ENCODE data around the gene ZNRF4. TPM values are rescaled to one million over a fixed set of nuclear protein-coding genes. Genes with fewer than 3 reads are reported as not detected.
"Not testable (repeated sequence)": the region's sequence is repeated elsewhere in the genome, so short reads cannot be mapped to it uniquely, and the experiment has no call there.

Gene ZNRF4
- total RNA-seq, 2 donors from 2014 or later: not detected

DNA sequence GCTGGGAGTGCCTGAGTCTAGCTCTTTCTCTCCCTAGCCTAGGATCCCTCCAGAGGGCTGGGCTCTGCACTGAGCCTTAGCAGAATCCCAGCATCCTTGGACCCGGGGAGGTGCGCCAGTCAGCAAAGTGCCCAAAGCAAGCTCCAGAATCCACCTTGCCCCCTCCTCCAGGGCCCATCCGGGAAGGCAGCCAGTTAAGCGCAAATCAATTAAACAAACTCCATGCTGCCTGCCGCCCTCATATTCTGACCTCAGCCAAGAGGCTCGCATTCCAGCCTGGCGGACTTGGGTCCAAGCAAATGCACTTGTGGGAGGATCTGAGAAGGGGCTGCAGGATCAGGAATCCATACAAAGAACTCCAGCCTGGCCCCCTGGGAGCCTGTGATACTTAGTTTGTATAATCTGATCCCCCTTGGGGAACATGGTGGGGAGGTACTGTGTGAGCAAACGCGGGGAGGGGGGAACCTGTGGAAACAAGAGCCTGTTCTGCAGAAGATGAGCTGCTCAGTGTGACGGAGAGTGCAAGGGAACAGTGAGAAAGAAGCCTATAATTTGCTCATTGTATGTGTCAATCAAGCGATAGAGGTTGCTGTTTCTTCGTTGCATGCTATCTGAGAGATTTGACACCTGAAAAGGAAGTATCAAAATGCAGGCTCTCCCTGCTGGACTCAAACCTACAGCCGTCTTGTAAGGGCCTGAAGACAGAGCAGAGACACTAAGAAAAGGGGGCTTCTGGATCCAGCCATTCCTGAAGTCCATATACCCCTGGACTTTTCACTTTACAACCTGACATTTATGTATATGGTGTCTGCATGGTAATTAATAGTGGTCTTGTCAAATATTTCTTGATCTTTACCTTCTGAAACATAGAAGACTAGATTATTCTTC lies 29.4 kb downstream of the ZNRF4 start:
- peaks cover 4 to 5% of the 10 kb centered on the region in 2 donors for H3K9me3 Mint-ChIP-seq
- ATAC-seq (no peak), DNase-seq (ENCODE audit: low spot score in 2 of 2) (no peak)
- H3K36me3 Mint-ChIP-seq: peaks cover 0 to 5% of the 10 kb centered on the region in 2 donors
- no peak overlapping the region for H3K27ac Mint-ChIP-seq

GRCh38 chr19:5485286-5485636 lies 30.0 kb downstream of the ZNRF4 start:
- Mint-ChIP-seq H3K27ac (no peak overlapping the region), H3K9me3 (peaks cover 4 to 5% of the 10 kb centered on the region in 2 donors), H3K36me3 (peaks cover 0 to 5% of the 10 kb centered on the region in 2 donors)
- DNase-seq (ENCODE audit: low spot score in 2 of 2) (no peak), ATAC-seq (no peak)

DNA sequence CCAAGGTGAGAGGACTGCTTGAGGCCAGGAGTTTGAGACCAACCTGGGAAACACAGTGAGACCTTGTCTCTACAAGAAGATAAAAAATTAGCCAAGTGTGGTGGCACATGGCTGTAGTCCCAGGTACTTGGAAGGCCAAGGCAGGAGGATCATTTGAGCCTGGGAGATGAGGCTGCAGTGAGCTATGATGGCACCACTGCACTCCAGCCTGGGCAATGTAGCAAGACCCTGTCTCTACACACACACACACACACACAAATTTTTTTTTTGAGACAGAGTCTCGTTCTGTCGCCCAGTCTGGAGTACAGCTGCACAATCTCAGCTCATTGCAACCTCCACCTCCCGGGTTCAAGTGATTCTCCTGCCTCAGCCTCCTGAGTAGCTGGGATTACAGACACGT lies 30.4 kb downstream of the ZNRF4 start:
- not testable (repeated sequence) for H3K27ac Mint-ChIP-seq; H3K36me3 Mint-ChIP-seq; H3K9me3 Mint-ChIP-seq; ATAC-seq; DNase-seq (ENCODE audit: low spot score in 2 of 2)

DNA sequence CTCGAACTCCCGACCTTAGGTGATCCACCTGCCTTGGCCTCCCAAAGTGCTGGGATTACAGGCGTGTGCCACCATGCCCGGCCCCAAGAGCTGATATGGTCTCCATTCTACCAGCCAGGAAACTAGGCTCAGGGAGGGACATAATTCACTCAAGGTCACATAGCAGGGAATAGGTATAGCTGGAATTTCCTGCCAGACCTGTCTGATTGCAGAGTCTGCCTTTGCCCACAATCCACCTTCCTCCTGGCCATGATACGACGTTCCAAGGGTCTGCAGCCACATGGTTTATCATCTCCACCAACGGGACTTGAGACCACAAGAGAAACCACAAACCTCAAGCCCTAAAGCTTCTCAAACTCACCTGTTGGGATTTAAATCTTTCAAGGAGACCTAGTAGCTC lies 32.0 kb downstream of the ZNRF4 start:
- ATAC-seq: no peak

DNA sequence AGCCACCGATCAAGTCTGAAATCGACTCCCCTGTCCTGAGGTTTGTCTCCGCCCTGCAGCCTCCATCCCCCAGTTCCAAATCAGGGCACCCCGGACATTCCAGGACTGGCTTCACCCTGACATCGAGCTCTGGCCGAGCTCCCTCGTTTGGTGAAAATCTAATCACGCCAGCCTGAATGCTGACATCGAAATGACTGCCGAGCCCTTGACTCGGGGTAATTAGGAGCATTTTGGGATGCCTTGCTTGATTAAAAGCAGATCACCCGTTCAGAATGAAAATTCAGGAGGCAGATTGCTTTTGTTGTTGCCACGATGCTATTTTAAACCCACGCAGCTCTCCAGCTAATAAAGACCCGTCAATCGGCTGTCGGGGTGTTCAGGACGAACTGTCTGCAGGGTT lies 34.3 kb downstream of the ZNRF4 start:
- no peak for DNase-seq (ENCODE audit: low spot score in 2 of 2)
- no peaks in the 10 kb centered on the region for H3K9me3 Mint-ChIP-seq
- no peak overlapping the region for H3K27ac Mint-ChIP-seq
- H3K36me3 Mint-ChIP-seq: no peaks in the 10 kb centered on the region
- no peak for ATAC-seq

More for the DNA sequence above, 32.0 kb downstream of the ZNRF4 start:
- Mint-ChIP-seq H3K27ac (no peak overlapping the region), H3K36me3 (peaks cover 0 to 1% of the 10 kb centered on the region in 2 donors), H3K9me3 (peaks cover 2% of the 10 kb centered on the region in 2 donors)
- DNase-seq (ENCODE audit: low spot score in 2 of 2): no peak

GRCh38 chr19:5491565-5491964 lies 36.3 kb downstream of the ZNRF4 start:
- ATAC-seq: no peak
- no peak for DNase-seq (ENCODE audit: low spot score in 2 of 2)
- Mint-ChIP-seq H3K9me3 (no peaks in the 10 kb centered on the region), H3K27ac (no peak overlapping the region), H3K36me3 (no peaks in the 10 kb centered on the region)

DNA sequence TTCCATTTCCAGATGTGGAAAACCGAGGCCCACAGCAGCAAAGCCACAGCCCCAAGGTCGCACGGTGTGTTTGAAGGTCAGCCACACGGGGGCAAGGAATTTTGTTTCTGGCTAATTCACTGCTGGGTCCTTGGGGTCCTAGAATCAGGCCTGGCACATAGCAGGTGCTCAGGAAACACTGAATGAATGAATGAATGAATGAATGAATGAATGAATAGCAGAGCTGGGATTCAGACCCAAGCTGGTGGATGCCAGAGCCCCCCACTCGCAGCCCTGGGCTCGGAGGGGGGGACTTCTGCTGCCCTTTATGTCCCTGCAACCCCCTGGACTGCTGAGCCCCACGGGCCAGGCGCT lies 37.0 kb downstream of the ZNRF4 start:
- DNase-seq (ENCODE audit: low spot score in 2 of 2): no peak
- Mint-ChIP-seq H3K27ac (no peak overlapping the region), H3K36me3 (no peaks in the 10 kb centered on the region), H3K9me3 (no peaks in the 10 kb centered on the region)
- no peak for ATAC-seq

GRCh38 chr19:5492635-5493409 lies 37.6 kb downstream of the ZNRF4 start:
- ATAC-seq (no peak), DNase-seq (ENCODE audit: low spot score in 2 of 2) (no peak)
- Mint-ChIP-seq H3K9me3 (no peaks in the 10 kb centered on the region), H3K36me3 (no peaks in the 10 kb centered on the region), H3K27ac (no peak overlapping the region)

DNA sequence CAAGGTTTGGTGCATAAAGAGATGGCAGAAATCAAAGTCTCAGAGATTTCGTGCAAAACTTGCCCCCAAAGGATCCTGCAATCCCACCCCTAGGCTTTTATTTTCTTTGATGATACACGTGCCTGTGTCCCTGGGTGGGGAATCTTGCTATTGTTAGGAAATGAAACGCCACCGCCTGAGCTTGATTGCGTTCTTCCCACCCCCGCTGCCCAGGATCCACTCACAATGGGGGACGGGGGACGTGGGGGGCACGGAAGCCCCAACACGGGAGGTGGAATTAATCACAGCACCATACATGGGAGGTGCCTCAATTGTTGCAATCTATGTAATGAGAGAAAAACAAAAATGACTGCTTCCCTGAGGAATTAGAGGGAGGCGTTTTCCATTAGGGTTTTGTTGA lies 39.6 kb downstream of the ZNRF4 start:
- DNase-seq (ENCODE audit: low spot score in 2 of 2) (no peak), ATAC-seq (no peak)
- Mint-ChIP-seq H3K27ac (no peak overlapping the region), H3K9me3 (peaks cover 0 to 3% of the 10 kb centered on the region in 2 donors), H3K36me3 (no peaks in the 10 kb centered on the region)

DNA sequence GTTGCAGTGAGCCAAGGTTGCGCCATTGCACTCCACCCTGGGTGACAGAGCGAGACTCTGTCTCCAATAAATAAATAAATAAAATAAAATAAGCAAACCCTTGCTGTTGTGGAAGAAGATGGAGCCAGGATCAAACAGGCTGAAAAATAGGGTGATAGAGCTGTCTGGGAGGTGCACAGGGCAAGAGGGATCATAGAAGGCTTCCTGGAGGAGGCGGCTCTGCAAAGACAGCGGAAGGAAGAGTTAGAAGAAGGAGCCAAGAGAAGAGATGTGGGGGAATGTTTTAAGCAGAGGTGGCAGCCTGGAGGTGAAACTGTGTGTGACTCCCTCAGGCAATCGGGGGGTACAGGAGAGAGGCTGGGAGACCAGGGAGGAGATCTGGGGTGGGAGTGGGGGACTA lies 40.6 kb downstream of the ZNRF4 start:
- DNase-seq (ENCODE audit: low spot score in 2 of 2): no peak

DNA sequence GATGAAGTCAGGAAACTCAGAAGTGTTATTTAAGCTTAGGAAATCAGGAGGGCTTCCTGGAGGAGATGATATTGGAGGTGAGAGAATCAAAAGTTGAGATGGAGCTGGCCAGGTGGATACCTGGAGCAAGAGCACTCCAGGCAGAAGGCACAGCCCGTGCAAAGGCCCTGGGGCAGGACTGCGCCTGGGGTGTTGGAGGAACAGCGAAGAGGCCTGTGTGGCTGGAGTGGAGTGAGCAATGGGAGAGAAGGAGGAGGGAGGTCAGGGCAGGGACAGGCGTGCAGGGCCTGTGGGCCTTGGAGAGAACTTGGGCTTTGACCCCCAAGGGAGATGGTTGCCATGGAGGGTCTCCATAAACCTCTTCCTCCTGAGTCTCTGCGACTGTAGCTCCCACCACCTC lies 42.1 kb downstream of the ZNRF4 start:
- peaks cover 12 to 13% of the 10 kb centered on the region in 2 donors for H3K9me3 Mint-ChIP-seq
- no peak overlapping the region for H3K27ac Mint-ChIP-seq
- no peak for DNase-seq (ENCODE audit: low spot score in 2 of 2)
- no peak for ATAC-seq
- peaks cover 7 to 8% of the 10 kb centered on the region in 2 donors for H3K36me3 Mint-ChIP-seq

More for the DNA sequence above, 40.6 kb downstream of the ZNRF4 start:
- H3K27ac Mint-ChIP-seq: no peak overlapping the region
- no peak for ATAC-seq
- peaks cover 0 to 3% of the 10 kb centered on the region in 2 donors for H3K9me3 Mint-ChIP-seq
- no peaks in the 10 kb centered on the region for H3K36me3 Mint-ChIP-seq

- ATAC-seq (no peak), DNase-seq (ENCODE audit: low spot score in 2 of 2) (no peak)
- H3K36me3 Mint-ChIP-seq: peaks cover 14 to 16% of the 10 kb centered on the region in 2 donors
- no peak overlapping the region for H3K27ac Mint-ChIP-seq
- H3K9me3 Mint-ChIP-seq: peaks cover 18 to 23% of the 10 kb centered on the region in 2 donors
These were observed 43.8 kb downstream of the ZNRF4 start for GRCh38 chr19:5498830-5499550.

GRCh38 chr19:5501907-5502306 lies 46.7 kb downstream of the ZNRF4 start:
- Mint-ChIP-seq H3K27ac (no peak overlapping the region), H3K36me3 (peaks cover 26% of the 10 kb centered on the region in 2 donors), H3K9me3 (peaks cover 27 to 33% of the 10 kb centered on the region in 2 donors)
- no peak for ATAC-seq
- no peak for DNase-seq (ENCODE audit: low spot score in 2 of 2)

DNA sequence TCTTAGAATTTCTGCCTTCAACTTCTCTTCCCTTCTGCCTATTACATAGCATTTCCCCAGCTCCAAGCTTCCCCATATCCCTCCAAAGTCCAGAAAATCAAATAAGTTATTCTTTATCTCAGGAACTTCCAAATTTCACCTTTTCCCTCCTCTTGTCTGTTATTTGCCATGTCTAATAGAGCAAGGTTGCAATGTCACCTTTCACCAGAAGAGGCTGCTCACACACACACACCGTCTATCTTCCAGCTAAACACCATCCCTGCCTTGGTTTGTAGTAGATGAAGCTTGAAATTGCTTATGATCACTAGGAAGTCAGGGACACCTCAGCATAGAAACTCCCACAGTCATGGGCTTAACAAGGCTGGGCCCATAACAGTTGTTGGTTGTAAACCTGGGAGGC lies 48.4 kb downstream of the ZNRF4 start:
- peaks cover 26% of the 10 kb centered on the region in 2 donors for H3K36me3 Mint-ChIP-seq
- peaks cover 27 to 33% of the 10 kb centered on the region in 2 donors for H3K9me3 Mint-ChIP-seq
- DNase-seq (ENCODE audit: low spot score in 2 of 2) (no peak), ATAC-seq (no peak)
- H3K27ac Mint-ChIP-seq: no peak overlapping the region

- Mint-ChIP-seq H3K27ac (no peak overlapping the region), H3K9me3 (peaks cover 27 to 33% of the 10 kb centered on the region in 2 donors), H3K36me3 (peaks cover 26% of the 10 kb centered on the region in 2 donors)
- DNase-seq (ENCODE audit: low spot score in 2 of 2) (no peak), ATAC-seq (no peak)
These were observed 48.9 kb downstream of the ZNRF4 start for GRCh38 chr19:5504114-5504513.

Data from activated naive CD4-positive, alpha-beta T cell treated with anti-CD3 and anti-CD28 coated beads, Interleukin-2, amount 50 U/mL, for 72 hours (primary cell).